NT2/D1 (cell line): ENCODE measurements around the gene SEM1.
"Not testable (repeated sequence)": the region's sequence is repeated elsewhere in the genome, so short reads cannot be mapped to it uniquely, and the experiment has no call there.

Experiments
- DNase-seq: peaks from one replicate; pipeline ENCODE4 v3.0.0-alpha.2; 2011; ENCODE audit warnings: low read depth, low spot score
- H3K27me3 ChIP-seq: 2 replicates; pipeline ENCODE4 v1.6.0; 2011; ENCODE audit warnings: mild to moderate bottlenecking; ENCODE audit not compliant: insufficient read length, insufficient read depth
- H3K36me3 ChIP-seq: 2 replicates; pipeline ENCODE4 v1.6.1; 2011; ENCODE audit warnings: mild to moderate bottlenecking, low read length, mixed read lengths; ENCODE audit not compliant: insufficient read depth, insufficient read length
- H3K4me1 ChIP-seq: 2 replicates; pipeline ENCODE4 v1.5.1; 2011; ENCODE audit not compliant: insufficient read depth, insufficient read length
- H3K4me3 ChIP-seq: 2 replicates; pipeline ENCODE4 v1.5.1; 2011; ENCODE audit warnings: low read depth; ENCODE audit not compliant: insufficient read length
- H3K9ac ChIP-seq: 2 replicates; pipeline ENCODE4 v1.6.0; 2011; ENCODE audit warnings: low read depth; ENCODE audit not compliant: insufficient read length
- H3K9me3 ChIP-seq: 2 replicates; pipeline ENCODE4 v1.5.1; 2011; ENCODE audit warnings: mild to moderate bottlenecking, low read length; ENCODE audit not compliant: insufficient read depth
- SUZ12 ChIP-seq: IDR thresholded peaks from 2 replicates; pipeline ENCODE4 v1.6.1; 2011; ENCODE audit not compliant: insufficient read length, insufficient read depth; ENCODE audit errors: extremely low read depth
- YY1 ChIP-seq: IDR thresholded peaks from 2 replicates; pipeline ENCODE4 v1.6.1; 2011; ENCODE audit not compliant: insufficient read length, insufficient read depth
- ZNF274 ChIP-seq: IDR thresholded peaks from 2 replicates; pipeline ENCODE4 v1.6.1; 2011; ENCODE audit warnings: mild to moderate bottlenecking, low read depth, low read length

SEM1 gene

GRCh38 chr7:96701258-96701657 is 8.4 kb downstream of the SEM1 start:
- Histone ChIP-seq H3K27me3 (no peaks in the 10 kb centered on the region), H3K9ac (no peak overlapping the region), H3K4me3 (no peak overlapping the region), H3K4me1 (no peaks in the 10 kb centered on the region), H3K9me3 (no peaks in the 10 kb centered on the region), H3K36me3 (peaks cover 24% of the 10 kb centered on the region)
- no peak for DNase-seq
- no peak for TF ChIP-seq YY1
- no peak for TF ChIP-seq SUZ12
- TF ChIP-seq ZNF274: no peak

- no peaks in the 10 kb centered on the region for H3K9me3 ChIP-seq
- H3K4me1 ChIP-seq: no peaks in the 10 kb centered on the region
- no peak overlapping the region for H3K9ac ChIP-seq
- H3K36me3 ChIP-seq: peaks cover 20% of the 10 kb centered on the region
- TF ChIP-seq YY1 (no peak), SUZ12 (no peak), ZNF274 (no peak)
- H3K4me3 ChIP-seq: no peak overlapping the region
- no peak for DNase-seq
- H3K27me3 ChIP-seq: no peaks in the 10 kb centered on the region
Observed at GRCh38 chr7:96700516-96700915, 9.1 kb downstream of the SEM1 start.

- Histone ChIP-seq H3K36me3 (peaks cover 17% of the 10 kb centered on the region), H3K9ac (no peak overlapping the region)
- no peak for TF ChIP-seq ZNF274
- no peak for TF ChIP-seq SUZ12
- TF ChIP-seq YY1: no peak
Observed at GRCh38 chr7:96699219-96699871, 10.3 kb downstream of the SEM1 start.

GRCh38 chr7:96698449-96698848 is 11.2 kb downstream of the SEM1 start:
- not testable (repeated sequence) for H3K4me3 ChIP-seq, H3K4me1 ChIP-seq
- peaks cover 24% of the 10 kb centered on the region for H3K36me3 ChIP-seq

More at GRCh38 chr7:96699219-96699871, 10.3 kb downstream of the SEM1 start:
- Histone ChIP-seq H3K4me1 (no peaks in the 10 kb centered on the region), H3K9me3 (no peaks in the 10 kb centered on the region), H3K27me3 (no peaks in the 10 kb centered on the region), H3K4me3 (no peak overlapping the region)
- no peak for DNase-seq

GRCh38 chr7:96697822-96698221 is 11.8 kb downstream of the SEM1 start:
- no peaks in the 10 kb centered on the region for H3K9me3 ChIP-seq
- H3K4me1 ChIP-seq: no peaks in the 10 kb centered on the region
- H3K36me3 ChIP-seq: peaks cover 27% of the 10 kb centered on the region

More at GRCh38 chr7:96698449-96698848, 11.2 kb downstream of the SEM1 start:
- not testable (repeated sequence) for DNase-seq, H3K9me3 ChIP-seq, H3K27me3 ChIP-seq, H3K9ac ChIP-seq

GRCh38 chr7:96695581-96695980 is 14.1 kb downstream of the SEM1 start:
- H3K27me3 ChIP-seq: no peaks in the 10 kb centered on the region
- no peak for TF ChIP-seq SUZ12
- TF ChIP-seq YY1: no peak
- no peak for TF ChIP-seq ZNF274
- DNase-seq: no peak

More at GRCh38 chr7:96697822-96698221, 11.8 kb downstream of the SEM1 start:
- DNase-seq: no peak
- Histone ChIP-seq H3K27me3 (no peaks in the 10 kb centered on the region), H3K9ac (no peak overlapping the region), H3K4me3 (no peak overlapping the region)
- no peak for TF ChIP-seq SUZ12
- no peak for TF ChIP-seq ZNF274
- TF ChIP-seq YY1: no peak

GRCh38 chr7:96694082-96694481 is 15.6 kb downstream of the SEM1 start:
- H3K4me1 ChIP-seq: no peaks in the 10 kb centered on the region
- peaks cover 17% of the 10 kb centered on the region for H3K36me3 ChIP-seq
- DNase-seq: no peak
- no peaks in the 10 kb centered on the region for H3K9me3 ChIP-seq
- no peak overlapping the region for H3K9ac ChIP-seq
- H3K4me3 ChIP-seq: no peak overlapping the region
- no peaks in the 10 kb centered on the region for H3K27me3 ChIP-seq
- TF ChIP-seq SUZ12 (no peak), ZNF274 (no peak), YY1 (no peak)

More at GRCh38 chr7:96695581-96695980, 14.1 kb downstream of the SEM1 start:
- Histone ChIP-seq H3K36me3 (peaks cover 16% of the 10 kb centered on the region), H3K4me1 (no peaks in the 10 kb centered on the region), H3K4me3 (no peak overlapping the region), H3K9me3 (no peaks in the 10 kb centered on the region), H3K9ac (no peak overlapping the region)
